Testis (tissue), 2 donors: ENCODE data around the gene ASXL2.

Source experiments
- POLR2A ChIP-seq: fragments of 450-650 bp; IDR thresholded peaks from one replicate; pipeline ENCODE4 v1.6.1; 2017; ENCODE audit warnings: antibody characterized with exemption, mild to moderate bottlenecking, moderate library complexity
- TF ChIP-seq, protein P1 (sequence below), 3 experiments: fragments of 450-650 bp in 2 of 3; fragments of 200-600 bp in 1 of 3; sonication (generic) in 1 of 3; IDR thresholded peaks; one replicate each; pipeline ENCODE4 v1.5.1; 2016 to 2019; ENCODE audit warnings: antibody characterized with exemption in 3 of 3, mild to moderate bottlenecking in 2 of 3, moderate library complexity in 1 of 3

DNA sequence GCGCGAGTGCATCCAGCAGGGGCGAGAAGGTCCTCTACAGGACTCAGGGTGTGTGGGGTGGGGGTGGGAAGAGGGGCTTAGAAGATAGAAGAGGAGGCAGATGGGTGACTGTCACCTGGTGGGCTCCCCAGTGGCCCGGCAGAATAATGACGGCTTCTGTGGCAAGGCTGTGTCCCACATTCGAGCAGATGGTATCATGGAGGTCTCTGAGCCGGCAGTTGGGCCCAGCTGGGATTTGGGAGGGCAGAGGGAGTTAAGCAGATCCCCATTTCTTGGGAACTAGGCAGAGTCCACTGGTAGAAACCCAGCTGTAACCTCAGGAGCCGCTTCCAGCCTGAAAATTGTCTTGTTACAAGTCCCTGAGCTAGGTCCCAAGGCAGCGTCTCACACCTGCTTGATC is 176.5 kb downstream of the ASXL2 start:
- TF ChIP-seq POLR2A: no peak
- TF ChIP-seq, protein P1, sequence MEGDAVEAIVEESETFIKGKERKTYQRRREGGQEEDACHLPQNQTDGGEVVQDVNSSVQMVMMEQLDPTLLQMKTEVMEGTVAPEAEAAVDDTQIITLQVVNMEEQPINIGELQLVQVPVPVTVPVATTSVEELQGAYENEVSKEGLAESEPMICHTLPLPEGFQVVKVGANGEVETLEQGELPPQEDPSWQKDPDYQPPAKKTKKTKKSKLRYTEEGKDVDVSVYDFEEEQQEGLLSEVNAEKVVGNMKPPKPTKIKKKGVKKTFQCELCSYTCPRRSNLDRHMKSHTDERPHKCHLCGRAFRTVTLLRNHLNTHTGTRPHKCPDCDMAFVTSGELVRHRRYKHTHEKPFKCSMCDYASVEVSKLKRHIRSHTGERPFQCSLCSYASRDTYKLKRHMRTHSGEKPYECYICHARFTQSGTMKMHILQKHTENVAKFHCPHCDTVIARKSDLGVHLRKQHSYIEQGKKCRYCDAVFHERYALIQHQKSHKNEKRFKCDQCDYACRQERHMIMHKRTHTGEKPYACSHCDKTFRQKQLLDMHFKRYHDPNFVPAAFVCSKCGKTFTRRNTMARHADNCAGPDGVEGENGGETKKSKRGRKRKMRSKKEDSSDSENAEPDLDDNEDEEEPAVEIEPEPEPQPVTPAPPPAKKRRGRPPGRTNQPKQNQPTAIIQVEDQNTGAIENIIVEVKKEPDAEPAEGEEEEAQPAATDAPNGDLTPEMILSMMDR (IDR thresholded peaks at IDR 0.05): no peak
